ENCODE measurements around the gene FBXO41.

FBXO41 gene

GRCh38 chr2:73214120-73215035 is 69.9 kb downstream of the FBXO41 start, which contains the start of gene SMYD5:
TSS of gene SMYD5 (plus strand) at chr2:73214245. CDS start at chr2:73214267, 22 bp downstream.
- peak; percentile 80 for DNase-seq (ENCODE audit: low read depth)

- DNase-seq (ENCODE audit: low read depth): peak; percentile 83
Observed at GRCh38 chr2:73212448-73213176, 71.7 kb downstream of the FBXO41 start.

GRCh38 chr2:73212098-73212447 is 72.2 kb downstream of the FBXO41 start:
- DNase-seq (ENCODE audit: low read depth): no peak

DNA sequence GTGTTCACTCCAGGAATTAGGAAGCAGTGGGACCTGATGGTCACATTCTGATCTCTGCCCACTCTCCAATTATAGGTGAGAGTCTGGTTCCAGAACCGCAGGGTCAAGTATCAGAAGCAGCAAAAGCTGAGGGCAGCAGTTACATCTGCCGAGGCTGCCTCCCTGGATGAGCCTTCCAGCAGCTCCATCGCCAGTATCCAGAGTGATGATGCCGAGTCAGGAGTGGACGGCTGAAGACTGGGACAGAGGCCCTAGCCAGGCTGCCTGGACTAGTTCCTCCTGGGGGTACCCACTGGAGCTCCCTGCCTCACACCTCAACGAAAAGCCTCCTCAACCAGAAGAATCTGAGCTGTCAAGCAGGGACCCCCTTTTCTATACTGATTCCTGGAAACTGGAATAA is 73.6 kb downstream of the FBXO41 start:
- no peak for DNase-seq (ENCODE audit: low read depth)

GRCh38 chr2:73210019-73210418 is 74.3 kb downstream of the FBXO41 start:
- no peak for DNase-seq (ENCODE audit: low read depth)

GRCh38 chr2:73208258-73208657 is 76.0 kb downstream of the FBXO41 start:
- DNase-seq (ENCODE audit: low read depth): no peak

- no peak for DNase-seq (ENCODE audit: low read depth)
Observed at GRCh38 chr2:73205611-73206010, 78.7 kb downstream of the FBXO41 start.
